ENCODE data around the gene DOK7.

GRCh38 chr4:3508542-3508941, 45.4 kb downstream of the DOK7 start:
- TF ChIP-seq CTCF (conservative IDR thresholded peaks at IDR 0.05) (no peak), ZFX (IDR thresholded peaks at IDR 0.05) (no peak)

Measured in C4-2B (cell line).